Mesenchymal stem cell (in vitro differentiated cells and primary cell): ENCODE results near the gene TAB3.

Experiments
- DNase-seq: peaks from one replicate; pipeline ENCODE4 v3.0.0-alpha.2; 2013
- H2AFZ ChIP-seq: one replicate; pipeline ENCODE4 v1.6.1; 2013; ENCODE audit warnings: low read depth, mild to moderate bottlenecking, control low read depth, inconsistent platforms, low read length, moderate library complexity
- H2AK5ac ChIP-seq: 2 replicates; pipeline ENCODE4 v1.6.1; 2013; ENCODE audit warnings: low read length, moderate library complexity, mild to moderate bottlenecking, inconsistent platforms; ENCODE audit not compliant: severe bottlenecking
- H2BK120ac ChIP-seq: one replicate; pipeline ENCODE4 v1.6.1; 2013; ENCODE audit warnings: low read depth, mild to moderate bottlenecking, inconsistent platforms, low read length, moderate library complexity
- H2BK12ac ChIP-seq, 2 experiments: one replicate each; pipeline ENCODE4 v1.6.1; 2013; ENCODE audit warnings: inconsistent platforms in 2 of 2, low read length in 2 of 2, mild to moderate bottlenecking in 2 of 2, moderate library complexity in 2 of 2, control low read depth in 1 of 2
- H2BK15ac ChIP-seq: one replicate; pipeline ENCODE4 v1.6.1; 2013; ENCODE audit warnings: mild to moderate bottlenecking, low read depth, inconsistent platforms; ENCODE audit not compliant: poor library complexity, severe bottlenecking
- H2BK5ac ChIP-seq: 2 replicates; pipeline ENCODE4 v1.6.1; 2013; ENCODE audit warnings: low read depth, mild to moderate bottlenecking, low read length, control low read depth, inconsistent platforms; ENCODE audit not compliant: poor library complexity, severe bottlenecking
- H3K14ac ChIP-seq, 2 experiments: one replicate each; pipeline ENCODE4 v1.6.1; 2013; ENCODE audit warnings: inconsistent platforms in 2 of 2, low read length in 2 of 2, control low read depth in 1 of 2, mild to moderate bottlenecking in 1 of 2, moderate library complexity in 1 of 2
- H3K18ac ChIP-seq, 2 experiments: one replicate each; pipeline ENCODE4 v1.6.1; 2013; ENCODE audit warnings: inconsistent platforms in 2 of 2, low read length in 2 of 2, control low read depth in 1 of 2, low read depth in 1 of 2, mild to moderate bottlenecking in 1 of 2
- H3K23ac ChIP-seq, 2 experiments: one replicate each; pipeline ENCODE4 v1.6.1; 2013; ENCODE audit warnings: inconsistent platforms in 2 of 2, low read length in 2 of 2, mild to moderate bottlenecking in 2 of 2, moderate library complexity in 2 of 2, control low read depth in 1 of 2
- H3K27ac ChIP-seq: 2 replicates; pipeline ENCODE4 v1.5.1; 2013; ENCODE audit warnings: mild to moderate bottlenecking, moderate library complexity, low read length, control low read depth, inconsistent platforms; ENCODE audit not compliant: poor library complexity, severe bottlenecking
- H3K27me3 ChIP-seq, 2 experiments: 2 replicates each; pipeline versions ENCODE4 v1.6.1 to v1.7.0; 2013; ENCODE audit warnings: low read length in 2 of 2, mild to moderate bottlenecking in 2 of 2, moderate library complexity in 2 of 2, control low read depth in 1 of 2, inconsistent platforms in 1 of 2; ENCODE audit not compliant: control insufficient read depth in 1 of 2, insufficient read depth in 1 of 2
- H3K36me3 ChIP-seq, 2 experiments: 2 replicates each; pipeline versions ENCODE4 v1.6.1 to v1.7.0; 2013; ENCODE audit warnings: low read length in 2 of 2, control low read depth in 1 of 2, inconsistent platforms in 1 of 2, low read depth in 1 of 2, mild to moderate bottlenecking in 1 of 2; ENCODE audit not compliant: insufficient read depth in 2 of 2, control insufficient read depth in 1 of 2
- H3K4ac ChIP-seq, 2 experiments: one replicate each; pipeline ENCODE4 v1.6.1; 2013; ENCODE audit warnings: inconsistent platforms in 2 of 2, low read length in 2 of 2, mild to moderate bottlenecking in 2 of 2, moderate library complexity in 2 of 2, control low read depth in 1 of 2, low read depth in 1 of 2
- H3K4me1 ChIP-seq: 2 replicates; pipeline ENCODE4 v1.6.1; 2013; ENCODE audit warnings: low read depth, low read length, control low read depth; ENCODE audit not compliant: control insufficient read depth, insufficient read depth
- H3K4me2 ChIP-seq: 2 replicates; pipeline ENCODE4 v1.6.1; 2013; ENCODE audit warnings: low read length, mild to moderate bottlenecking, inconsistent platforms; ENCODE audit not compliant: poor library complexity, severe bottlenecking
- H3K4me3 ChIP-seq, 2 experiments: 2 replicates each; pipeline versions ENCODE4 v1.5.1 to v1.7.0; 2013; ENCODE audit warnings: low read length in 2 of 2, mild to moderate bottlenecking in 2 of 2, control low read depth in 1 of 2, low read depth in 1 of 2; ENCODE audit not compliant: insufficient read depth in 1 of 2
- H3K79me1 ChIP-seq: replicated peaks from 2 replicates; pipeline ENCODE4 v1.6.1; 2013; ENCODE audit warnings: mild to moderate bottlenecking, control low read depth, low read length, inconsistent platforms; ENCODE audit not compliant: poor library complexity, severe bottlenecking
- H3K9ac ChIP-seq: 2 replicates; pipeline ENCODE4 v1.7.0; 2013; ENCODE audit warnings: mild to moderate bottlenecking, low read length, moderate library complexity
- H3K9me3 ChIP-seq: 2 replicates; pipeline ENCODE4 v1.7.0; 2013; ENCODE audit warnings: mild to moderate bottlenecking, low read length; ENCODE audit not compliant: control insufficient read depth
- H4K8ac ChIP-seq: one replicate; pipeline ENCODE4 v1.6.1; 2013; ENCODE audit warnings: inconsistent platforms, mild to moderate bottlenecking, low read length, moderate library complexity
- H4K91ac ChIP-seq: one replicate; pipeline ENCODE4 v1.6.1; 2013; ENCODE audit warnings: mild to moderate bottlenecking, low read length, inconsistent platforms
- WGBS: methylation state at CpG from one replicate; pipeline ENCODE4 v1.1.7; 2013; ENCODE audit warnings: mixed read lengths; 5-methylcytosine and 5-hydroxymethylcytosine counted together

Gene TAB3

GRCh38 chrX:30888526-30889146 is 418 bp downstream of the TAB3 start:
- H3K18ac ChIP-seq, result peak overlapping the region; percentile 54 to 82
- H3K27ac ChIP-seq, result no peak overlapping the region
- H3K79me1 ChIP-seq, result no peaks in the 10 kb centered on the region
- H2BK120ac ChIP-seq, result no peak overlapping the region
- no peaks in the 10 kb centered on the region for H3K4me1 ChIP-seq
- H3K4me3 ChIP-seq, result peak overlapping the region; percentile 81 to 86
- peaks cover 0 to 11% of the 10 kb centered on the region in 2 experiments for H3K27me3 ChIP-seq
- H3K9me3 ChIP-seq, result no peaks in the 10 kb centered on the region
- H2AK5ac ChIP-seq, result no peak overlapping the region
- H2BK15ac ChIP-seq, result no peak overlapping the region
- no peak overlapping the region for H3K4ac ChIP-seq
- peak overlapping the region; percentile 44 for H2AFZ ChIP-seq
- no peak overlapping the region for H2BK12ac ChIP-seq
- no peak overlapping the region for H2BK5ac ChIP-seq
- H3K14ac ChIP-seq, result no peak overlapping the region
- DNase-seq, result peak; percentile 21
- peak overlapping the region; percentile 85 for H3K9ac ChIP-seq
- WGBS, result 8% methylated on average over 5 of the region's 45 CpGs
- H4K91ac ChIP-seq, result no peak overlapping the region
- H3K36me3 ChIP-seq, result no peaks in the 10 kb centered on the region
- no peak overlapping the region for H3K23ac ChIP-seq
- H3K4me2 ChIP-seq, result peak overlapping the region; percentile 38
- no peak overlapping the region for H4K8ac ChIP-seq

GRCh38 chrX:30887721-30888120 is 1.3 kb downstream of the TAB3 start:
- DNase-seq, result no peak
- Histone ChIP-seq H2AK5ac (no peak overlapping the region), H3K27me3 (peaks cover 0 to 8% of the 10 kb centered on the region in 2 experiments), H3K9ac (peak overlapping the region; percentile 85), H3K4me3 (peak overlapping the region in 1 of 2 experiments; percentile 86), H3K36me3 (no peaks in the 10 kb centered on the region), H3K4me1 (no peaks in the 10 kb centered on the region), H2BK5ac (no peak overlapping the region), H3K4ac (no peak overlapping the region), H3K23ac (no peak overlapping the region), H2AFZ (no peak overlapping the region), H4K91ac (no peak overlapping the region), H3K18ac (no peak overlapping the region), H3K14ac (no peak overlapping the region), H4K8ac (no peak overlapping the region), H3K9me3 (no peaks in the 10 kb centered on the region), H3K4me2 (no peak overlapping the region), H2BK12ac (no peak overlapping the region), H2BK120ac (no peak overlapping the region), H3K79me1 (no peaks in the 10 kb centered on the region), H3K27ac (no peak overlapping the region), H2BK15ac (no peak overlapping the region)
- WGBS, result 92% methylated on average over 2 of the region's 4 CpGs

GRCh38 chrX:30887288-30887687 is 1.8 kb downstream of the TAB3 start:
- Histone ChIP-seq H2BK15ac (no peak overlapping the region), H3K9me3 (no peaks in the 10 kb centered on the region), H3K23ac (no peak overlapping the region), H2BK12ac (no peak overlapping the region), H4K8ac (no peak overlapping the region), H3K27ac (no peak overlapping the region), H3K18ac (no peak overlapping the region), H2BK5ac (no peak overlapping the region), H3K36me3 (no peaks in the 10 kb centered on the region), H3K14ac (no peak overlapping the region), H3K4me2 (no peak overlapping the region), H2AFZ (no peak overlapping the region), H3K27me3 (peaks cover 0 to 8% of the 10 kb centered on the region in 2 experiments), H3K4me1 (no peaks in the 10 kb centered on the region), H3K79me1 (no peaks in the 10 kb centered on the region), H2AK5ac (no peak overlapping the region), H3K4ac (no peak overlapping the region), H2BK120ac (no peak overlapping the region), H3K4me3 (no peak overlapping the region), H4K91ac (no peak overlapping the region), H3K9ac (no peak overlapping the region)
- DNase-seq, result no peak
- 97% methylated on average over 2 of the region's 5 CpGs for WGBS

GRCh38 chrX:30885136-30885535 is 3.9 kb downstream of the TAB3 start:
- H3K36me3 ChIP-seq, result no peaks in the 10 kb centered on the region
- H2BK15ac ChIP-seq, result no peak overlapping the region
- H3K27ac ChIP-seq, result no peak overlapping the region
- H3K4ac ChIP-seq, result no peak overlapping the region
- no peak overlapping the region for H4K91ac ChIP-seq
- no peak for DNase-seq
- no peaks in the 10 kb centered on the region for H3K9me3 ChIP-seq
- no peak overlapping the region for H3K18ac ChIP-seq
- H3K79me1 ChIP-seq, result no peaks in the 10 kb centered on the region
- WGBS, result 96% methylated on average over 2 of the region's 2 CpGs
- H3K4me1 ChIP-seq, result no peaks in the 10 kb centered on the region
- H2BK120ac ChIP-seq, result no peak overlapping the region
- H3K4me3 ChIP-seq, result no peak overlapping the region
- H2BK12ac ChIP-seq, result no peak overlapping the region
- no peak overlapping the region for H2BK5ac ChIP-seq
- no peaks in the 10 kb centered on the region for H3K27me3 ChIP-seq
- H3K4me2 ChIP-seq, result no peak overlapping the region
- H2AFZ ChIP-seq, result no peak overlapping the region
- H3K14ac ChIP-seq, result no peak overlapping the region
- H4K8ac ChIP-seq, result no peak overlapping the region
- no peak overlapping the region for H3K9ac ChIP-seq
- H3K23ac ChIP-seq, result no peak overlapping the region
- no peak overlapping the region for H2AK5ac ChIP-seq
